Panc1 (cell line): ENCODE results near the gene SH3BP5. TPM values are rescaled to one million over a fixed set of nuclear protein-coding genes. Genes with fewer than 3 reads are reported as not detected.

Source experiments
- ATAC-seq: fragments of 200-7000 bp; cut with Tn5 transposase; 2 replicates; pipeline ENCODE4 v1.9.1; 2020; ENCODE audit warnings: mild to moderate bottlenecking, moderate library complexity
- BruUV-seq: library from RNA; stranded (reverse); fragments of 400-500 nt; replicated peaks from 2 replicates; lab custom pipeline; 2021; lab: Mats Ljungman, UMichigan
- CTCF ChIA-PET: fragments of 300-600 bp; sonication (Branson Sonifier 250); formaldehyde crosslinking; loops from one replicate; lab custom pipeline; 2022; ENCODE audit warnings: antibody characterized with exemption; lab: Charles Lee
- POLR2A ChIA-PET: fragments of 300-600 bp; sonication (Branson Sonifier 250); formaldehyde crosslinking; loops from one replicate; lab custom pipeline; 2022; ENCODE audit warnings: antibody characterized with exemption; lab: Charles Lee
- DNase-seq: peaks from one replicate; pipeline ENCODE4 v3.0.0-alpha.2; 2010; ENCODE audit warnings: low read depth, low spot score
- H3K27ac ChIP-seq: 2 replicates; pipeline ENCODE4 v1.5.1; 2011; ENCODE audit warnings: mild to moderate bottlenecking, low read length, inconsistent platforms
- H3K27me3 ChIP-seq: fragments of 200-500 bp; sonication (Bioruptor generic); 2 replicates; pipeline ENCODE4 v1.6.0; 2014; ENCODE audit warnings: low read length, inconsistent platforms; ENCODE audit not compliant: control insufficient read depth, insufficient read depth
- H3K36me3 ChIP-seq: fragments of 200-500 bp; sonication (Bioruptor generic); 2 replicates; pipeline ENCODE4 v1.5.1; 2014; ENCODE audit warnings: inconsistent platforms, mild to moderate bottlenecking, low read length, moderate library complexity; ENCODE audit not compliant: control insufficient read depth, insufficient read depth
- H3K4me1 ChIP-seq: 2 replicates; pipeline ENCODE4 v1.5.1; 2011; ENCODE audit warnings: inconsistent platforms, mild to moderate bottlenecking, low read length, moderate library complexity; ENCODE audit not compliant: control insufficient read depth, insufficient read depth
- H3K4me3 ChIP-seq, 2 experiments: 2 replicates each; pipeline ENCODE4 v1.5.1; 2011 to 2012; ENCODE audit warnings: low read depth in 2 of 2, low read length in 2 of 2, mild to moderate bottlenecking in 2 of 2, inconsistent platforms in 1 of 2, moderate library complexity in 1 of 2
- H3K9me3 ChIP-seq: fragments of 200-500 bp; sonication (Bioruptor generic); 2 replicates; pipeline ENCODE4 v1.5.1; 2014; ENCODE audit warnings: low read depth, mild to moderate bottlenecking, inconsistent platforms, low read length, moderate library complexity; ENCODE audit not compliant: control insufficient read depth, insufficient read depth
- POLR2AphosphoS5 ChIP-seq: IDR thresholded peaks from 2 replicates; pipeline ENCODE4 v1.6.1; 2012; ENCODE audit warnings: mild to moderate bottlenecking, low read depth, low read length, moderate library complexity
- REST ChIP-seq, 2 experiments: IDR thresholded peaks; 2 replicates each; pipeline ENCODE4 v1.6.1; 2011 to 2012; ENCODE audit warnings: low read depth in 2 of 2, control low read depth in 1 of 2, low read length in 1 of 2, mild to moderate bottlenecking in 1 of 2, moderate library complexity in 1 of 2; ENCODE audit not compliant: insufficient read depth in 1 of 2
- SIN3A ChIP-seq: IDR thresholded peaks from 2 replicates; pipeline ENCODE4 v1.6.1; 2012; ENCODE audit warnings: low read depth, mild to moderate bottlenecking, low read length, moderate library complexity, borderline replicate concordance; ENCODE audit not compliant: insufficient read depth
- TCF7L2 ChIP-seq: IDR thresholded peaks from 2 replicates; pipeline ENCODE4 v1.6.1; 2011; ENCODE audit warnings: mild to moderate bottlenecking, low read depth, low read length, inconsistent platforms
- in situ Hi-C: cut with HindIII; loops from 2 replicates; pipeline ENCODE4 v1.10.0; 2016; ENCODE audit warnings: low sequenced_read_pairs, low pct_unique_long_range_greater_than_20kb
- intact Hi-C: fragments of 100-400 bp; cut with micrococcal nuclease; formaldehyde crosslinking; loops from one replicate; pipeline ENCODE4 v1.10.0; 2022; ENCODE audit not compliant: unreplicated experiment
- total RNA-seq: library from RNA; stranded (reverse); gene quantifications from one replicate; pipeline ENCODE4 v1.2.1, GENCODE V29; 2021; ENCODE audit not compliant: unreplicated experiment
- TF ChIP-seq, protein P1 (sequence below): fragments of 450-650 bp; IDR thresholded peaks from 2 replicates; pipeline ENCODE4 v1.5.1; 2017; ENCODE audit warnings: mild to moderate bottlenecking

Gene SH3BP5
- total RNA-seq, 1 experiment from 2014 or later: 12.0 TPM

DNA sequence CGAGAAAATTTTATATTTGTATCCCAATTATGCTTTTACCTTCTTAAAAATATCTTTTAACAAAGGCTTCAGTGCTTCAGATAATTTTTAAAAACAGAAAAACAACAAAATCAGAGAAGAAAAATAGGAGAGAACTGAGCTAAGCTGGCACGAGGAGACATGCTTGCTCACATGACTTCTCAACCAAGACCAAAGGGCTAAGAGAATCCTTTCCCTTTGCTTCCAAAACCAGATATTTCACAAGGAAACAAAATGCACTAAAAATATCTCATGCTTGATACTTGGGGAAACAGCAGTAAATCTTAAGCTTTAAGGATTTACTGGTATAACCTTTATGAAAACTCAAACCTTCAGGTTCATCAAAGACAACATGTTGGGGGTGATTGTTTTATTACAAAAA, 67.9 kb downstream of the SH3BP5 start:
- in situ Hi-C loops (no loop called here), intact Hi-C loops (no loop called here)
- DNase-seq (no peak), ATAC-seq (no peak)
- Histone ChIP-seq H3K27me3 (no peaks in the 10 kb centered on the region), H3K27ac (no peak overlapping the region), H3K36me3 (no peaks in the 10 kb centered on the region), H3K9me3 (no peaks in the 10 kb centered on the region), H3K4me3 (no peak overlapping the region), H3K4me1 (peaks cover 10% of the 10 kb centered on the region)
- CTCF ChIA-PET: no interaction called here
- POLR2A ChIA-PET: no interaction called here
- BruUV-seq: no TSS peak
- TF ChIP-seq POLR2AphosphoS5: no peak
- no peak for TF ChIP-seq REST (IDR thresholded peaks at IDR 0.05; ENCODE audit: insufficient read depth in 1 of 2, low read depth in 2 of 2, low read length in 1 of 2)
- no peak for TF ChIP-seq TCF7L2
- no peak for TF ChIP-seq SIN3A
- TF ChIP-seq, protein P1, sequence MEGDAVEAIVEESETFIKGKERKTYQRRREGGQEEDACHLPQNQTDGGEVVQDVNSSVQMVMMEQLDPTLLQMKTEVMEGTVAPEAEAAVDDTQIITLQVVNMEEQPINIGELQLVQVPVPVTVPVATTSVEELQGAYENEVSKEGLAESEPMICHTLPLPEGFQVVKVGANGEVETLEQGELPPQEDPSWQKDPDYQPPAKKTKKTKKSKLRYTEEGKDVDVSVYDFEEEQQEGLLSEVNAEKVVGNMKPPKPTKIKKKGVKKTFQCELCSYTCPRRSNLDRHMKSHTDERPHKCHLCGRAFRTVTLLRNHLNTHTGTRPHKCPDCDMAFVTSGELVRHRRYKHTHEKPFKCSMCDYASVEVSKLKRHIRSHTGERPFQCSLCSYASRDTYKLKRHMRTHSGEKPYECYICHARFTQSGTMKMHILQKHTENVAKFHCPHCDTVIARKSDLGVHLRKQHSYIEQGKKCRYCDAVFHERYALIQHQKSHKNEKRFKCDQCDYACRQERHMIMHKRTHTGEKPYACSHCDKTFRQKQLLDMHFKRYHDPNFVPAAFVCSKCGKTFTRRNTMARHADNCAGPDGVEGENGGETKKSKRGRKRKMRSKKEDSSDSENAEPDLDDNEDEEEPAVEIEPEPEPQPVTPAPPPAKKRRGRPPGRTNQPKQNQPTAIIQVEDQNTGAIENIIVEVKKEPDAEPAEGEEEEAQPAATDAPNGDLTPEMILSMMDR: no peak

- POLR2A ChIA-PET: no interaction called here
- Histone ChIP-seq H3K27ac (no peak overlapping the region), H3K9me3 (no peaks in the 10 kb centered on the region), H3K4me3 (no peak overlapping the region), H3K27me3 (no peaks in the 10 kb centered on the region), H3K4me1 (peaks cover 5% of the 10 kb centered on the region), H3K36me3 (no peaks in the 10 kb centered on the region)
- in situ Hi-C loops: no loop called here
- TF ChIP-seq TCF7L2: no peak
- TF ChIP-seq POLR2AphosphoS5: no peak
- intact Hi-C loops: no loop called here
- no peak for ATAC-seq
- no TSS peak for BruUV-seq
- CTCF ChIA-PET: no interaction called here
- DNase-seq: no peak
These were observed 68.5 kb downstream of the SH3BP5 start for GRCh38 chr3:15263926-15264325.

- TF ChIP-seq REST (IDR thresholded peaks at IDR 0.05; ENCODE audit: insufficient read depth in 1 of 2, low read depth in 2 of 2, low read length in 1 of 2): no peak
- TF ChIP-seq POLR2AphosphoS5: no peak
- TF ChIP-seq, protein P1: no peak
- no peak for TF ChIP-seq SIN3A
- no peak for TF ChIP-seq TCF7L2
- Histone ChIP-seq H3K36me3 (no peaks in the 10 kb centered on the region), H3K27me3 (no peaks in the 10 kb centered on the region), H3K4me1 (peaks cover 1% of the 10 kb centered on the region), H3K9me3 (no peaks in the 10 kb centered on the region), H3K27ac (no peak overlapping the region), H3K4me3 (no peak overlapping the region)
- ChIA-PET POLR2A (interaction anchor here (0.6 kb wide), 1 partner anchor 73 kb away, joined by 3 read pairs; no protein-coding TSS in a partner anchor), CTCF (no interaction called here)
- BruUV-seq: no TSS peak
- DNase-seq (no peak), ATAC-seq (no peak)
- intact Hi-C loops (no loop called here), in situ Hi-C loops (no loop called here)
These were observed 69.3 kb downstream of the SH3BP5 start for GRCh38 chr3:15263120-15263519.
